Mesenchymal stem cell (in vitro differentiated cells and primary cell): Measurements from ENCODE around the gene CEACAM8. TPM values are rescaled to one million over a fixed set of nuclear protein-coding genes. Genes with fewer than 3 reads are reported as not detected.
"Not testable (repeated sequence)": the region's sequence is repeated elsewhere in the genome, so short reads cannot be mapped to it uniquely, and the experiment has no call there.

ENCODE experiments used
- DNase-seq: peaks from one replicate; pipeline ENCODE4 v3.0.0-alpha.2; 2013
- H2AFZ ChIP-seq: one replicate; pipeline ENCODE4 v1.6.1; 2013; ENCODE audit warnings: low read depth, mild to moderate bottlenecking, control low read depth, inconsistent platforms, low read length, moderate library complexity
- H2AK5ac ChIP-seq: 2 replicates; pipeline ENCODE4 v1.6.1; 2013; ENCODE audit warnings: low read length, moderate library complexity, mild to moderate bottlenecking, inconsistent platforms; ENCODE audit not compliant: severe bottlenecking
- H2BK120ac ChIP-seq: one replicate; pipeline ENCODE4 v1.6.1; 2013; ENCODE audit warnings: low read depth, mild to moderate bottlenecking, inconsistent platforms, low read length, moderate library complexity
- H2BK12ac ChIP-seq, 2 experiments: one replicate each; pipeline ENCODE4 v1.6.1; 2013; ENCODE audit warnings: inconsistent platforms in 2 of 2, low read length in 2 of 2, mild to moderate bottlenecking in 2 of 2, moderate library complexity in 2 of 2, control low read depth in 1 of 2
- H2BK15ac ChIP-seq: one replicate; pipeline ENCODE4 v1.6.1; 2013; ENCODE audit warnings: mild to moderate bottlenecking, low read depth, inconsistent platforms; ENCODE audit not compliant: poor library complexity, severe bottlenecking
- H2BK5ac ChIP-seq: 2 replicates; pipeline ENCODE4 v1.6.1; 2013; ENCODE audit warnings: low read depth, mild to moderate bottlenecking, low read length, control low read depth, inconsistent platforms; ENCODE audit not compliant: poor library complexity, severe bottlenecking
- H3K14ac ChIP-seq, 2 experiments: one replicate each; pipeline ENCODE4 v1.6.1; 2013; ENCODE audit warnings: inconsistent platforms in 2 of 2, low read length in 2 of 2, control low read depth in 1 of 2, mild to moderate bottlenecking in 1 of 2, moderate library complexity in 1 of 2
- H3K18ac ChIP-seq, 2 experiments: one replicate each; pipeline ENCODE4 v1.6.1; 2013; ENCODE audit warnings: inconsistent platforms in 2 of 2, low read length in 2 of 2, control low read depth in 1 of 2, low read depth in 1 of 2, mild to moderate bottlenecking in 1 of 2
- H3K23ac ChIP-seq, 2 experiments: one replicate each; pipeline ENCODE4 v1.6.1; 2013; ENCODE audit warnings: inconsistent platforms in 2 of 2, low read length in 2 of 2, mild to moderate bottlenecking in 2 of 2, moderate library complexity in 2 of 2, control low read depth in 1 of 2
- H3K27ac ChIP-seq: 2 replicates; pipeline ENCODE4 v1.5.1; 2013; ENCODE audit warnings: mild to moderate bottlenecking, moderate library complexity, low read length, control low read depth, inconsistent platforms; ENCODE audit not compliant: poor library complexity, severe bottlenecking
- H3K27me3 ChIP-seq, 2 experiments: 2 replicates each; pipeline versions ENCODE4 v1.6.1 to v1.7.0; 2013; ENCODE audit warnings: low read length in 2 of 2, mild to moderate bottlenecking in 2 of 2, moderate library complexity in 2 of 2, control low read depth in 1 of 2, inconsistent platforms in 1 of 2; ENCODE audit not compliant: control insufficient read depth in 1 of 2, insufficient read depth in 1 of 2
- H3K36me3 ChIP-seq, 2 experiments: 2 replicates each; pipeline versions ENCODE4 v1.6.1 to v1.7.0; 2013; ENCODE audit warnings: low read length in 2 of 2, control low read depth in 1 of 2, inconsistent platforms in 1 of 2, low read depth in 1 of 2, mild to moderate bottlenecking in 1 of 2; ENCODE audit not compliant: insufficient read depth in 2 of 2, control insufficient read depth in 1 of 2
- H3K4ac ChIP-seq, 2 experiments: one replicate each; pipeline ENCODE4 v1.6.1; 2013; ENCODE audit warnings: inconsistent platforms in 2 of 2, low read length in 2 of 2, mild to moderate bottlenecking in 2 of 2, moderate library complexity in 2 of 2, control low read depth in 1 of 2, low read depth in 1 of 2
- H3K4me1 ChIP-seq: 2 replicates; pipeline ENCODE4 v1.6.1; 2013; ENCODE audit warnings: low read depth, low read length, control low read depth; ENCODE audit not compliant: control insufficient read depth, insufficient read depth
- H3K4me2 ChIP-seq: 2 replicates; pipeline ENCODE4 v1.6.1; 2013; ENCODE audit warnings: low read length, mild to moderate bottlenecking, inconsistent platforms; ENCODE audit not compliant: poor library complexity, severe bottlenecking
- H3K4me3 ChIP-seq, 2 experiments: 2 replicates each; pipeline versions ENCODE4 v1.5.1 to v1.7.0; 2013; ENCODE audit warnings: low read length in 2 of 2, mild to moderate bottlenecking in 2 of 2, control low read depth in 1 of 2, low read depth in 1 of 2; ENCODE audit not compliant: insufficient read depth in 1 of 2
- H3K79me1 ChIP-seq: replicated peaks from 2 replicates; pipeline ENCODE4 v1.6.1; 2013; ENCODE audit warnings: mild to moderate bottlenecking, control low read depth, low read length, inconsistent platforms; ENCODE audit not compliant: poor library complexity, severe bottlenecking
- H3K9ac ChIP-seq: 2 replicates; pipeline ENCODE4 v1.7.0; 2013; ENCODE audit warnings: mild to moderate bottlenecking, low read length, moderate library complexity
- H3K9me3 ChIP-seq: 2 replicates; pipeline ENCODE4 v1.7.0; 2013; ENCODE audit warnings: mild to moderate bottlenecking, low read length; ENCODE audit not compliant: control insufficient read depth
- H4K8ac ChIP-seq: one replicate; pipeline ENCODE4 v1.6.1; 2013; ENCODE audit warnings: inconsistent platforms, mild to moderate bottlenecking, low read length, moderate library complexity
- H4K91ac ChIP-seq: one replicate; pipeline ENCODE4 v1.6.1; 2013; ENCODE audit warnings: mild to moderate bottlenecking, low read length, inconsistent platforms
- WGBS: methylation state at CpG from one replicate; pipeline ENCODE4 v1.1.7; 2013; ENCODE audit warnings: mixed read lengths; 5-methylcytosine and 5-hydroxymethylcytosine counted together
- polyA plus RNA-seq, 2 experiments: library from polyadenylated mRNA; stranded (reverse); fragments of 200-250 nt; gene quantifications; one replicate each; pipeline ENCODE4 v1.2.3, GENCODE V29; 2013

The CEACAM8 gene
- not detected for polyA plus RNA-seq (2013, experiment 1 of 2)
- not detected for polyA plus RNA-seq (2013, experiment 2 of 2)

DNA sequence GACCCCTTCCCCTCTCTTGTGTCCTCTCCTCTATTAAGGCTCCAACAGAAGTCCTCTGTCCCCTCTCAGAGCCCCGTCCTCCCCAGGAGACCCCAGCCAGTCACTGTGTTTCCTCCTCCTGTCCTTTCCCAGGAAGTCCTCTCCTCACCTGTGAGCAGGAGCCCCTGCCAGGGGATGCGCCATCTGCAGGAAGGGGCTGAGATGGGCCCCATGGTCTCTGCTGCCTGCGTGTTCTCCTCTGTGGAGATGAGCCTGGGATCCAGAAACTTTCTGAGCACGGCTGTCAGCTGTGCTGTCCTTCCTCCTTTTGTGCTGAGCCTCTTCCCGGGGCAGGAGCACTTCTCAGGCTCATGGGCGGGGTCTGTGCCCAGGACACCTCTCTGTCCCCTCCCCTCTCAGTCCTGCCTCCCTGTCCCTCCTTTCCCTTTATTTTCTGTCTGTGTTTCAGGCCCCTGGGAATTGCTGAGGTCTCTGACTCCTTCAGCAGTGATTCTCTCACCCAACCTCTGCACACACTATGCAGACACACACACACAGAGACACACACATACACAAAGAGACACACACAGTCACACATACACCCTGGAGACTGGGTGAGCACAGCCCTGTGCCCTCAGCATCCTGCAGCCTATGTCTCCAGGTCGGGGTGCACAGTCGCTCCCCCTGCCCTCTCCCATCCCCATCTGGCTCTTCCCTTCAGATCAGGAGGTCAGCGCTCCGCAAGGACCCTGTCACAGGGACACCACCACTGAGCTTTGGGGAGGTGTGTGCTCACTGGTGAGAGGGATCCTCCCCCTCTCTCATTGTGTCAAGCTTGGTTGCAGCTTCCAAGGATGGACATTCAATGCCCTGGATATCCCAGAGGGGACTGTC lies at the start of gene CEACAM8:
TSS of gene CEACAM8 (minus strand) at position 308 of the 873 bp plus-strand sequence. CDS start at position 212, 96 bp downstream.
- no peaks in the 10 kb centered on the region for H3K4me1 ChIP-seq
- no peak within 1 kb of the TSS for H3K14ac ChIP-seq
- H3K9me3 ChIP-seq: no peaks in the 10 kb centered on the region
- H2BK5ac ChIP-seq: no peak within 1 kb of the TSS
- H2BK120ac ChIP-seq: no peak within 1 kb of the TSS
- H3K4ac ChIP-seq: no peak within 1 kb of the TSS
- no peak for DNase-seq
- WGBS: 49% methylated on average over 8 of the region's 10 CpGs
- no peak within 1 kb of the TSS for H2AFZ ChIP-seq
- no peak within 1 kb of the TSS for H2BK12ac ChIP-seq
- no peak within 1 kb of the TSS for H3K18ac ChIP-seq
- H4K91ac ChIP-seq: no peak within 1 kb of the TSS
- H3K27me3 ChIP-seq: peaks cover 0 to 67% of the 10 kb centered on the region in 2 experiments
- H3K4me2 ChIP-seq: no peak within 1 kb of the TSS
- H2AK5ac ChIP-seq: no peak within 1 kb of the TSS
- H3K23ac ChIP-seq: no peak within 1 kb of the TSS
- no peaks in the 10 kb centered on the region for H3K79me1 ChIP-seq
- no peaks in the 10 kb centered on the region for H3K36me3 ChIP-seq
- H3K27ac ChIP-seq: no peak within 1 kb of the TSS
- no peak within 1 kb of the TSS for H4K8ac ChIP-seq
- H3K9ac ChIP-seq: no peak within 1 kb of the TSS
- no peak within 1 kb of the TSS for H3K4me3 ChIP-seq
- no peak within 1 kb of the TSS for H2BK15ac ChIP-seq

DNA sequence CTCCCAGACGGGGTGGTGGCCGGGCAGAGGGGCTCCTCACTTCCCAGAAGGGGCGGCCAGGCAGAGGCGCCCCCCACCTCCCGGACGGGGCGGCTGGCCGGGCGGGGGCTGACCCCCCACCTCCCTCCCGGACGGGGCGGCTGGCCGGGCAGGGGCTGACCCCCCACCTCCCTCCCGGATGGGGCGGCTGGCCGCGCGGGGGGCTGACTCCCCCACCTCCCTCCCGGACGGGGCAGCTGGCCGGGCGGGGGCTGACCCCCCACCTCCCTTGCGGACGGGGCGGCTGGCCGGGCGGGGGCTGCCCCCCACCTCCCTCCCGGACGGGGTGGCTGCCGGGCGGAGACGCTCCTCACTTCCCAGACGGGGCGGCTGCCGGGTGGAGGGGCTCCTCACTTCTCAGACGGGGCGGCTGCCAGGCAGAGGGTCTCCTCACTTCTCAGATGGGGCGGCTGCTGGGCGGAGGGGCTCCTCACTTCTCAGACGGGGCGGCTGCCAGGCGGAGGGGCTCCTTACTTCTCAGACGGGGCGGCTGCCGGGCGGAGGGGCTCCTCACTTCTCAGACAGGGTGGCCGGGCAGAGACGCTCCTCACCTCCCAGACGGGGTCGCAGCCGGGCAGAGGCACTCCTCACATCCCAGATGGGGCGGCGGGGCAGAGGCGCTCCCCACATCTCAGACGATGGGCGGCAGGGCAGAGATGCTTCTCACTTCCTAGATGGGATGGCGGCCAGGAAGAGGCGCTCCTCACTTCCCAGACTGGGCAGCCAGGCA lies 44.8 kb upstream of the CEACAM8 start:
- not testable (repeated sequence) for H3K36me3 ChIP-seq, H3K79me1 ChIP-seq, H2BK5ac ChIP-seq, H3K9me3 ChIP-seq, H3K23ac ChIP-seq, DNase-seq, H3K4me1 ChIP-seq, H2BK15ac ChIP-seq, H2BK12ac ChIP-seq, H3K18ac ChIP-seq, H2AK5ac ChIP-seq, H4K8ac ChIP-seq, H4K91ac ChIP-seq, H3K27ac ChIP-seq, H3K14ac ChIP-seq, H2AFZ ChIP-seq, H3K9ac ChIP-seq, H2BK120ac ChIP-seq, H3K4me3 ChIP-seq, H3K4ac ChIP-seq, H3K4me2 ChIP-seq
- WGBS: 95% methylated on average over 46 of the region's 58 CpGs
- H3K27me3 ChIP-seq: peaks cover 0 to 10% of the 10 kb centered on the region in 2 experiments

DNA sequence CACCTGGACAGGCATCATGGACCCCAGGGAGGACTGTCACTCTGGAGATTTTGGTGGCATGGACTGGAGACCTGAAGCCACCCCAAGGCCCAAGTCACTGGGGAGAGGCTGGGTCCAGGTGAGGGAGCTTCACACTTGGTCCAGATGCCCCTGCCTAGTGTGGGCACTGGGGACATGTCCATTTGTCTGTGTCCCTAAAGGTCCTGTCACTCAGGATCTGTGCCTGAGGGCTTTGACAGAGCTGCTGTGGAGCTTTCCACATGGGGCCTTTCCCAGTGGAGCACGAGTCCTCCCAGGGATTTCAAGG lies 40.5 kb upstream of the CEACAM8 start:
- Histone ChIP-seq H3K9ac (no peak overlapping the region), H2AK5ac (no peak overlapping the region), H3K27me3 (peaks cover 0 to 32% of the 10 kb centered on the region in 2 experiments), H4K8ac (no peak overlapping the region), H3K23ac (no peak overlapping the region), H3K36me3 (no peaks in the 10 kb centered on the region), H3K4me2 (no peak overlapping the region), H2AFZ (no peak overlapping the region), H2BK120ac (no peak overlapping the region), H3K14ac (no peak overlapping the region), H4K91ac (no peak overlapping the region), H2BK15ac (no peak overlapping the region), H3K27ac (no peak overlapping the region), H3K4me1 (no peaks in the 10 kb centered on the region), H3K4ac (no peak overlapping the region), H3K4me3 (no peak overlapping the region), H3K9me3 (peaks cover 2% of the 10 kb centered on the region), H3K79me1 (no peaks in the 10 kb centered on the region), H3K18ac (no peak overlapping the region), H2BK5ac (no peak overlapping the region), H2BK12ac (no peak overlapping the region)
- no peak for DNase-seq
- WGBS: 35% methylated on average over 1 of the region's 1 CpG
